B cell (primary cell): ENCODE measurements around the gene ARSJ. TPM values are rescaled to one million over a fixed set of nuclear protein-coding genes. Genes with fewer than 3 reads are reported as not detected.

Experiments used
- ATAC-seq: fragments of 200-7000 bp; cut with Tn5 transposase; one replicate; pipeline ENCODE4 v1.10.0; 2021; ENCODE audit warnings: low read depth, mild to moderate bottlenecking, moderate number of reproducible peaks, moderate library complexity
- CTCF ChIA-PET: fragments of 350-600 bp; sonication (Branson Sonifier 250); formaldehyde crosslinking; loops from one replicate; lab custom pipeline; 2021; ENCODE audit warnings: antibody characterized with exemption, inconsistent platforms; lab: Charles Lee
- POLR2A ChIA-PET: fragments of 350-600 bp; sonication (Branson Sonifier 250); formaldehyde crosslinking; loops from one replicate; lab custom pipeline; 2021; ENCODE audit warnings: antibody characterized with exemption; lab: Charles Lee
- DNase-seq: peaks from one replicate; pipeline ENCODE4 v3.0.0; 2013
- H2AFZ ChIP-seq: 2 replicates; pipeline ENCODE4 v1.6.1; 2012; ENCODE audit warnings: mild to moderate bottlenecking, low read depth, low read length; ENCODE audit not compliant: insufficient read depth, poor library complexity, severe bottlenecking
- H3K27ac ChIP-seq, 2 donors: 1 replicate in 1 of 2; 2 replicates in 1 of 2; pipeline ENCODE4 v1.5.1; 2012 to 2013; ENCODE audit warnings: low read length in 2 of 2, mild to moderate bottlenecking in 2 of 2, moderate library complexity in 1 of 2
- H3K27me3 ChIP-seq, 4 experiments: fragments of 200-600 bp in 1 of 4; sonication (generic) in 1 of 4; replicated peaks in 1 of 4; 1 replicate in 2 of 4; 2 replicates in 2 of 4; pipeline versions ENCODE4 v1.6.1 to v1.7.0; 2013 to 2016; ENCODE audit warnings: low read length in 3 of 4, mild to moderate bottlenecking in 2 of 4, mixed read lengths in 1 of 4, moderate library complexity in 1 of 4; ENCODE audit not compliant: insufficient read depth in 4 of 4, control insufficient read depth in 3 of 4; ENCODE audit errors: control extremely low read depth in 1 of 4
- H3K36me3 ChIP-seq, 2 experiments: replicated peaks in 1 of 2; 1 replicate in 1 of 2; 2 replicates in 1 of 2; pipeline versions ENCODE4 v1.6.1 to v1.7.1; 2013; ENCODE audit warnings: low read length in 1 of 2; ENCODE audit not compliant: insufficient read depth in 2 of 2, control insufficient read depth in 1 of 2; ENCODE audit errors: control extremely low read depth in 1 of 2, extremely low read depth in 1 of 2
- H3K4me1 ChIP-seq, 2 donors: fragments of 200-600 bp in 1 of 2; sonication (generic) in 1 of 2; 1 replicate in 1 of 2; 2 replicates in 1 of 2; pipeline versions ENCODE4 v1.5.1 to v1.6.1; 2013 to 2017; ENCODE audit warnings: low read length in 2 of 2; ENCODE audit not compliant: control insufficient read depth in 2 of 2, insufficient read depth in 2 of 2
- H3K4me2 ChIP-seq: replicated peaks from 2 replicates; pipeline ENCODE3; 2012; ENCODE audit warnings: mild to moderate bottlenecking, low read depth, low read length; ENCODE audit not compliant: poor library complexity, severe bottlenecking
- H3K4me3 ChIP-seq, 5 experiments: fragments of 200-600 bp in 1 of 5; sonication (generic) in 1 of 5; 1 replicate in 3 of 5; 2 replicates in 2 of 5; pipeline versions ENCODE4 v1.5.1 to v1.7.0; 2011 to 2016; ENCODE audit warnings: low read length in 4 of 5, mild to moderate bottlenecking in 4 of 5, low read depth in 2 of 5, control low read depth in 1 of 5, moderate library complexity in 1 of 5; ENCODE audit not compliant: insufficient read depth in 1 of 5; ENCODE audit errors: control extremely low read depth in 1 of 5, extremely low read depth in 1 of 5
- H3K79me2 ChIP-seq: fragments of 200-600 bp; sonication (generic); one replicate; pipeline ENCODE4 v1.6.0; 2016; ENCODE audit warnings: low read length; ENCODE audit not compliant: control insufficient read depth, insufficient read depth
- H3K9ac ChIP-seq: fragments of 200-600 bp; sonication (generic); 2 replicates; pipeline ENCODE4 v1.6.1; 2017; ENCODE audit warnings: mild to moderate bottlenecking, low read length, moderate library complexity
- H3K9me3 ChIP-seq, 3 donors: one replicate each; pipeline versions ENCODE4 v1.6.1 to v1.7.1; 2013; ENCODE audit warnings: low read length in 2 of 3; ENCODE audit not compliant: control insufficient read depth in 2 of 3, insufficient read depth in 1 of 3; ENCODE audit errors: control extremely low read depth in 1 of 3
- H4K20me1 ChIP-seq: 2 replicates; pipeline ENCODE4 v1.6.0; 2012; ENCODE audit warnings: mild to moderate bottlenecking, low read length; ENCODE audit not compliant: insufficient read depth, control insufficient read depth, poor library complexity, severe bottlenecking
- H3K27ac Mint-ChIP-seq: one replicate; pipeline ENCODE4 v1.8.0; 2021; ENCODE audit warnings: mixed read lengths
- H3K27me3 Mint-ChIP-seq: one replicate; pipeline ENCODE4 v1.8.0; 2021; ENCODE audit warnings: mixed read lengths
- H3K4me1 Mint-ChIP-seq: one replicate; pipeline ENCODE4 v1.8.0; 2021; ENCODE audit warnings: mixed read lengths
- H3K4me3 Mint-ChIP-seq: one replicate; pipeline ENCODE4 v1.8.0; 2021; ENCODE audit warnings: mixed read lengths
- H3K9me3 Mint-ChIP-seq: one replicate; pipeline ENCODE4 v1.8.0; 2022; ENCODE audit warnings: mixed read lengths; ENCODE audit not compliant: insufficient read depth
- EZH2 ChIP-seq: IDR thresholded peaks from 2 replicates; pipeline ENCODE4 v1.6.1; 2012; ENCODE audit warnings: borderline replicate concordance, low read depth, mild to moderate bottlenecking, moderate library complexity, low read length; ENCODE audit not compliant: insufficient read depth, poor library complexity, severe bottlenecking
- WGBS: methylation state at CpG from one replicate; pipeline ENCODE4 v1.1.5; 2013; ENCODE audit warnings: missing lambda C conversion rate; ENCODE audit not compliant: insufficient coverage; 5-methylcytosine and 5-hydroxymethylcytosine counted together
- intact Hi-C: fragments of 100-400 bp; cut with micrococcal nuclease; formaldehyde crosslinking; loops from one replicate; pipeline ENCODE4 v1.10.0; 2022
- polyA plus RNA-seq: library from polyadenylated mRNA; depleted of rRNA; stranded (reverse); fragments of >200 nt; gene quantifications from 2 replicates; pipeline ENCODE4 v1.2.3, GENCODE V29; 2012
- total RNA-seq, 2 donors: library from RNA; stranded (reverse); fragments of 120-200 nt in 1 of 2; gene quantifications; 1 replicate in 1 of 2; 2 replicates in 1 of 2; pipeline versions ENCODE4 v1.2.3 to v1.2.4, GENCODE V29; 2013 to 2022
- TF ChIP-seq, protein P1 (sequence below): fragments of 200-600 bp; IDR thresholded peaks from one replicate; pipeline ENCODE4 v1.8.0; 2022; ENCODE audit warnings: antibody characterized with exemption, mild to moderate bottlenecking

Gene ARSJ
- total and polyA plus RNA-seq, 2 donors (not counting 1 experiment from before 2014, with no cell fraction given), result not detected

DNA sequence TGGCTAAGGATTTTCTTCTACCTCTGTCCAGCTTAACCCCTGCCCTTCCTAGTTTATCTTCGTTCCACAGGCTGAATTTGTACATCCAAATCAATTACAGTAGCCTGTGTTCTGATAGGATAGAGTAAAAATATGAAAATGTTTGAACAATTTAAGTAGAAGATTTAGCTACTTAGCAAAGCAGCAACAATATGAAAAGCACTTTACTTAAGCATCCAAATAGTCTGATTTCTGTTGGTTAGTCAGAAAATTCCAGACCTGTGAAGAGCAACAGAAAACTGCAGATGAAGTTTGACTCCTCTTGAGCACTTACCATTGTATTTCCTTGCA, 2.0 kb downstream of the ARSJ start:
- ATAC-seq (no peak), DNase-seq (no peak)
- ChIA-PET POLR2A (no interaction called here), CTCF (no interaction called here)
- H3K79me2 ChIP-seq, result no peaks in the 10 kb centered on the region
- no peaks in the 10 kb centered on the region for H3K9me3 Mint-ChIP-seq
- H3K36me3 ChIP-seq, result no peaks in the 10 kb centered on the region
- H4K20me1 ChIP-seq, result no peaks in the 10 kb centered on the region
- no peak overlapping the region for H3K4me3 Mint-ChIP-seq
- H3K4me1 ChIP-seq, result peaks cover 6 to 7% of the 10 kb centered on the region in 2 donors
- no peak overlapping the region for H3K27ac Mint-ChIP-seq
- WGBS, result no CpG with 5 or more reads among the region's 1 CpG
- peaks cover 0 to 30% (median 22%) of the 10 kb centered on the region in 4 experiments for H3K27me3 ChIP-seq
- H3K4me1 Mint-ChIP-seq, result peaks cover 14% of the 10 kb centered on the region
- no peak overlapping the region for H3K27ac ChIP-seq
- intact Hi-C loops, result no loop called here
- no peak overlapping the region for H3K9ac ChIP-seq
- peaks cover 54% of the 10 kb centered on the region for H3K27me3 Mint-ChIP-seq
- H3K4me3 ChIP-seq, result no peak overlapping the region
- H3K4me2 ChIP-seq, result no peak overlapping the region
- peaks cover 0 to 3% (median 2%) of the 10 kb centered on the region in 3 donors for H3K9me3 ChIP-seq
- H2AFZ ChIP-seq, result no peak overlapping the region
- no peak for TF ChIP-seq EZH2
- TF ChIP-seq, protein P1, sequence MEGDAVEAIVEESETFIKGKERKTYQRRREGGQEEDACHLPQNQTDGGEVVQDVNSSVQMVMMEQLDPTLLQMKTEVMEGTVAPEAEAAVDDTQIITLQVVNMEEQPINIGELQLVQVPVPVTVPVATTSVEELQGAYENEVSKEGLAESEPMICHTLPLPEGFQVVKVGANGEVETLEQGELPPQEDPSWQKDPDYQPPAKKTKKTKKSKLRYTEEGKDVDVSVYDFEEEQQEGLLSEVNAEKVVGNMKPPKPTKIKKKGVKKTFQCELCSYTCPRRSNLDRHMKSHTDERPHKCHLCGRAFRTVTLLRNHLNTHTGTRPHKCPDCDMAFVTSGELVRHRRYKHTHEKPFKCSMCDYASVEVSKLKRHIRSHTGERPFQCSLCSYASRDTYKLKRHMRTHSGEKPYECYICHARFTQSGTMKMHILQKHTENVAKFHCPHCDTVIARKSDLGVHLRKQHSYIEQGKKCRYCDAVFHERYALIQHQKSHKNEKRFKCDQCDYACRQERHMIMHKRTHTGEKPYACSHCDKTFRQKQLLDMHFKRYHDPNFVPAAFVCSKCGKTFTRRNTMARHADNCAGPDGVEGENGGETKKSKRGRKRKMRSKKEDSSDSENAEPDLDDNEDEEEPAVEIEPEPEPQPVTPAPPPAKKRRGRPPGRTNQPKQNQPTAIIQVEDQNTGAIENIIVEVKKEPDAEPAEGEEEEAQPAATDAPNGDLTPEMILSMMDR, result no peak

DNA sequence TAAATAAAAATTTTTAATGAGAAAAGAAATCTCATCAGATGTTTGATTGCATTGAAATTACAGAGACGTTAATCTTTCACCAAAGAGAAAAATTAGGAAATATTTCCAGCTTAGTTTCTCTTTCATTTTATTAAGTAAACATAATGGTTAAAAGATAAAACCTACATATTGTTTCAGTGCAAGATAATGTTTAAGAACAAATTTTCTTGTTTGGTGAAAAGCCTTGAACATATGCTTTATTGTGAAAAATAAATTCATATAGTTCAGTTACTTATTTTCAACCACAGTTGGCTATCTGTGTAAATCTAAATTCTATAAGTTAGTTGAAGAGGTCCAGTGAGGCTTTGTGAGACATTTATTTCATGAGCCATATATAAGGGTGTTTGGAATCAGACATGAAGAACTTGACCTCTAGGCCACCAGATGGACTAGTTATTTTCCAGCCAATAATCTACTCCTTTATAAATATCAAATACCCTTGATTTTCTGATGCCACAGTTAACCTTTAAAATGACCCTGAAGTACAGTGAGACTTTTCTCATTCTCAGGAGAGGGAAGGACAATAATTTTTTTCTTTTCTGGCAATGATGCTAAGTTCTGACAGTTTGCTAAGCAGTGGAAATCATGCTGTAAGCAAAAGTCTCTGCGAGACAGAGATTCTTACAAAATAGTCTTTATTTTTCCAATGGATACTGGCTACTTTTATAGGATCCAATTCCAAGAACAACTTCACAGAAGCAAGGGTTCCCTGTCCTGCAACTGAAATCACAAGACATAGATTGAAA, 2.5 kb downstream of the ARSJ start:
- no peak for ATAC-seq
- H3K4me3 Mint-ChIP-seq, result no peak overlapping the region
- no peak overlapping the region for H3K4me2 ChIP-seq
- no peaks in the 10 kb centered on the region for H4K20me1 ChIP-seq
- no peak for DNase-seq
- WGBS, result no CpG with 5 or more reads among the region's 2 CpGs
- no peaks in the 10 kb centered on the region for H3K9me3 Mint-ChIP-seq
- H3K4me3 ChIP-seq, result no peak overlapping the region
- peaks cover 14% of the 10 kb centered on the region for H3K4me1 Mint-ChIP-seq
- H3K27ac ChIP-seq, result no peak overlapping the region
- ChIA-PET POLR2A (no interaction called here), CTCF (no interaction called here)
- H3K9me3 ChIP-seq, result peaks cover 0 to 3% (median 2%) of the 10 kb centered on the region in 3 donors
- TF ChIP-seq EZH2, result no peak
- TF ChIP-seq, protein P1, result no peak
- peaks cover 52% of the 10 kb centered on the region for H3K27me3 Mint-ChIP-seq
- H3K79me2 ChIP-seq, result no peaks in the 10 kb centered on the region
- H3K27ac Mint-ChIP-seq, result no peak overlapping the region
- intact Hi-C loops, result no loop called here
- no peak overlapping the region for H3K9ac ChIP-seq
- H3K4me1 ChIP-seq, result peaks cover 6 to 7% of the 10 kb centered on the region in 2 donors
- peaks cover 0 to 30% (median 22%) of the 10 kb centered on the region in 4 experiments for H3K27me3 ChIP-seq
- no peak overlapping the region for H2AFZ ChIP-seq
- no peaks in the 10 kb centered on the region for H3K36me3 ChIP-seq
